GM19468 (cell line): ENCODE measurements around the gene NUDT19.
A peak's percentile ranks its signal among the peaks of the same experiment; 100 is the strongest.
"Not testable (repeated sequence)": the region's sequence is repeated elsewhere in the genome, so short reads cannot be mapped to it uniquely, and the experiment has no call there.

Source experiments
- ATAC-seq: cut with Tn5 transposase; IDR thresholded peaks from one replicate; pipeline ENCODE4 v1.9.1; 2021; ENCODE audit warnings: mild to moderate bottlenecking, moderate library complexity, moderate number of reproducible peaks; ENCODE audit not compliant: unreplicated experiment; ENCODE audit errors: extremely low read depth

The NUDT19 gene

GRCh38 chr19:32674931-32675719, 16.5 kb upstream of the NUDT19 start, which contains the start of gene ANKRD27:
Gene ANKRD27 (minus strand): TSS chr19:32675180. CDS start chr19:32659015, 16,165 bp downstream.
- ATAC-seq, result peak; percentile 95

- ATAC-seq, result peak; percentile 2
Measured at GRCh38 chr19:32675720-32676185, 15.9 kb upstream of the NUDT19 start, which contains the start of gene RGS9BP. Gene RGS9BP (plus strand): TSS chr19:32675848. CDS start chr19:32676264, 416 bp downstream.

- no peak for ATAC-seq
Measured at GRCh38 chr19:32676186-32676894, 15.3 kb upstream of the NUDT19 start.

GRCh38 chr19:32676895-32677359, 14.7 kb upstream of the NUDT19 start:
- no peak for ATAC-seq

- ATAC-seq, result no peak
Measured at GRCh38 chr19:32677657-32678056, 14.0 kb upstream of the NUDT19 start.

- no peak for ATAC-seq
Measured at GRCh38 chr19:32680986-32681385, 10.6 kb upstream of the NUDT19 start.

GRCh38 chr19:32682317-32682716, 9.3 kb upstream of the NUDT19 start:
- ATAC-seq, result no peak

- ATAC-seq, result no peak
Measured at GRCh38 chr19:32686847-32687475, 4.7 kb upstream of the NUDT19 start.

GRCh38 chr19:32687681-32688080, 3.9 kb upstream of the NUDT19 start:
- ATAC-seq, result no peak

GRCh38 chr19:32688311-32688710, 3.3 kb upstream of the NUDT19 start:
- no peak for ATAC-seq

- peak; percentile 16 for ATAC-seq
Measured at GRCh38 chr19:32691952-32692726, 518 bp downstream of the NUDT19 start.

GRCh38 chr19:32692727-32693061, 1.1 kb downstream of the NUDT19 start:
- no peak for ATAC-seq

GRCh38 chr19:32693151-32694108, 1.8 kb downstream of the NUDT19 start:
- not testable (repeated sequence) for ATAC-seq

- ATAC-seq, result not testable (repeated sequence)
Measured at GRCh38 chr19:32694316-32694715, 2.7 kb downstream of the NUDT19 start.

GRCh38 chr19:32694851-32695250, 3.2 kb downstream of the NUDT19 start:
- ATAC-seq, result not testable (repeated sequence)

- not testable (repeated sequence) for ATAC-seq
Measured at GRCh38 chr19:32695506-32695905, 3.9 kb downstream of the NUDT19 start.

- not testable (repeated sequence) for ATAC-seq
Measured at GRCh38 chr19:32696771-32697170, 5.2 kb downstream of the NUDT19 start.

- not testable (repeated sequence) for ATAC-seq
Measured at GRCh38 chr19:32700129-32700528, 8.5 kb downstream of the NUDT19 start.

GRCh38 chr19:32702010-32702409, 10.4 kb downstream of the NUDT19 start:
- ATAC-seq, result no peak
